Mononuclear cell (primary cell): ENCODE measurements around the gene WWOX. TPM values are rescaled to one million over a fixed set of nuclear protein-coding genes. Genes with fewer than 3 reads are reported as not detected.

ENCODE experiments used
- H3K27me3 ChIP-seq: 2 replicates; pipeline ENCODE4 v1.6.0; 2011; ENCODE audit warnings: low read length, control low read depth; ENCODE audit not compliant: insufficient read depth
- H3K4me1 ChIP-seq: 2 replicates; pipeline ENCODE4 v1.5.1; 2011; ENCODE audit warnings: mild to moderate bottlenecking, low read length, control low read depth; ENCODE audit not compliant: insufficient read depth
- H3K4me3 ChIP-seq: 2 replicates; pipeline ENCODE4 v1.5.1; 2011; ENCODE audit warnings: mild to moderate bottlenecking, low read length, moderate library complexity
- H3K9me3 ChIP-seq: 2 replicates; pipeline ENCODE4 v1.5.1; 2011; ENCODE audit warnings: low read depth, mild to moderate bottlenecking, control low read depth, low read length
- total RNA-seq: library from RNA; depleted of rRNA; stranded (reverse); fragments of >200 nt; gene quantifications from one replicate; pipeline ENCODE4 v1.2.3, GENCODE V29; 2012

WWOX gene
- total RNA-seq, 1 donor: 22.7 TPM

DNA sequence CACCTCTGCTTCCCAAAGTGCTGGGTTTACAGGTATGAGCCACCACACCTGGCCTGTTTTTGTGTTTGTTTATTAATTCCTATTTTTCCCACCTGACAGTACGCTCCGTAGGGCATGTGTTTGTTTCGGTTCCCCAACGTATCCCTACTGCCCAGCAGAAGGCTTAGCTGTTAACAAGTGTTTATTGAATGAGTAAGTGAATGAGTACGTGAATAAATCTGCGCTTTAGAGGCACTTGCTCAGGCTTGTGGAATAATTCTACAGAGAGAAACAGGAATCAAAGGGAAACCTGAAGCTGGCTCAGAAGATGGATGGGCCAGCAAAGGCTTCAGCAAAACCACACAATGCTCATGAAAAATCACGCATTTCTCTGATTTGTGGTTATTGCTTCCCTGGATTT, 853.2 kb downstream of the WWOX start:
- Histone ChIP-seq H3K9me3 (no peaks in the 10 kb centered on the region), H3K4me1 (no peaks in the 10 kb centered on the region), H3K27me3 (no peaks in the 10 kb centered on the region), H3K4me3 (no peak overlapping the region)

DNA sequence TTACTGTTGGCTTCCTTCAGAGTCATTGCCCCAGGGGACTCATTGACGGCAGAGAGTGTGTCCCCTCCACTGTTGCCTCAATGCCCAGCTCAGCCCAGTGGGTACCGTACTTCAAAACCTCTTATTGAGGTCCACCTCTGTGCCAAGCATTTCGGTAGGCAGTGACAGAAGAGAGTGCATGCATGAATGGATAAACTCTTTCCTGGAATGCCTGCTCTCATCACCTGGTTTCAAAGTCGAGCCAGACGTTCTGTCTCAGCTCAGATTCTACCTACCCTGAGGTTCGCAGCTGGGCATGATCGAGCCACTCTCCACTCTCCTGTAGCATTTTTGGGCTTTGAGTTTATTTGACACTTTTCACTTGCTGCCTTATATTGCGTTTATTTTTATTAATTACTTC, 854.1 kb downstream of the WWOX start:
- Histone ChIP-seq H3K27me3 (no peaks in the 10 kb centered on the region), H3K4me3 (no peak overlapping the region), H3K4me1 (no peaks in the 10 kb centered on the region), H3K9me3 (no peaks in the 10 kb centered on the region)

DNA sequence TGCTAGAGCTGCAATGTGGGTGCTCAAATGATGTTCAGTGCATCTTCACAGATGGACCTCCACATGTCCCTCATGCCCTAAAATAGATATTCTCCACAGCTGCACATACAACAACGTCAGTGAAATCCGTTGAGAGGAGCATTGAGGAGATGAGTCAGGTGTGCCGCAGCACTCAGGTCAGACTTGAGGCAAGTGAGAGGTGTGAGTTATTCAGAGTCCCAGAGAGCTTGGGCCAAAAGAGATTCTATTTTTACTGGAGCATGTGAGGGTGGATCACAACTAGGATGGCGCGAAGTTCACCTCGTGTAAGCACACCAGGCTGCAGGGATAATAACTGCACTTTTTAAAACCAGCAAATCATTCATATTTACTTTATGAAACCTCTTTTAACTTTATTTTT, 855.8 kb downstream of the WWOX start:
- Histone ChIP-seq H3K4me3 (no peak overlapping the region), H3K4me1 (no peaks in the 10 kb centered on the region), H3K9me3 (no peaks in the 10 kb centered on the region), H3K27me3 (no peaks in the 10 kb centered on the region)

DNA sequence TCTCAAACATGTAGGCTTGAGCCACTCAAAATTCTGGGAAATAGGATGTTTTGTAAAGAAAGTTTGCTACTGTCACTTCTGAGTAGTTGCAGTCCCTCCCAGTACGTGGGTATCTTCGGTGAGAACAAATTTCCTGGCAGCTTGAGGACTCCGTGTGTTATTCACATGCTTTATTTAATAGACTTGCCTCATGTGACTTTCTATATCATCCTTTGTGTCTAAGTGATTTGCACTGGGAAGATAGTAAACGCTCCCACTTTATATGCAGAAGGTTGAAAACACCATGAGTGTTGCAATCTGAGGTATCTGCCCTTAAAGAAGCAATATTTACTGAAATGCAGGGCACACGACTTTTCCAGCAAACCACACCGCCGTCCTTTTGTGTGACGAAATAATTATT, 857.4 kb downstream of the WWOX start:
- H3K9me3 ChIP-seq: no peaks in the 10 kb centered on the region
- H3K27me3 ChIP-seq: no peaks in the 10 kb centered on the region
- peaks cover 2% of the 10 kb centered on the region for H3K4me1 ChIP-seq
- no peak overlapping the region for H3K4me3 ChIP-seq

DNA sequence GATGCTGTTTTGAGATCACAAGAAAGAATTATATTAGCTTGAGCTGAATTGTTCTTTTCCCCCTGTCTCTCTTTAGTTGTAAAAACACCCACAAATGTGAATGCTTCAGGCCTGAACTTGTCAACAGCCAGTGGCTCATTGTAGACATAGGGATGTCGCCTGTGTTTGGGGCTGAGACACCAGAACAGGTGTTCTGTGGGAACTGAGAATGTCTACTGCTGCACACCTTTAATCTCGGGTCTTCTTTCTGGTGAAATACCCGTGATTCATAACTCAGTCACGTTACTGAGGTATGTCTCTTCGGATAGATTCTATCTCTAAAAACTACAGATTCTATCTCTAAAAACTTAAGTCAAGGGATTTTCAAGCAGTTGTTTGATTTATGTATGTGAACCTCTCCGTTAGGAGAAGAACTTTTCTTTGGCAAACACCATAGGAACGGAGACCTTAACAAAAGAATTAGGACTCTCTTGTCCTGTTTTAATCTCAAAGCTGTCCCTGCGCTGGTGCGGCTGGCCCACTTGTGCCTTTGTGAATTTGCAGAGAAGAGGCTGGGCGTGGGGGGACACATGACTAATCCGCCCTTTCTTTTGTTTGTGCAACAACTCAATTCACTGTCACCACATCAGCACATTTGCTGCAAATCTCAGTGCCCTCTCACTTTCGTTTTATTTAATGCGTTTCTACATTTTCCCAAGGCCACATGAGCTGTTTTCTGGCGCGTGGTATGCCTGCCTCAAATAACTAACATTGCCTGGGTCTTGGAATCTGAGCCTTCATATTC, 858.1 kb downstream of the WWOX start:
- H3K27me3 ChIP-seq: no peaks in the 10 kb centered on the region
- peaks cover 6% of the 10 kb centered on the region for H3K4me1 ChIP-seq
- no peak overlapping the region for H3K4me3 ChIP-seq
- H3K9me3 ChIP-seq: no peaks in the 10 kb centered on the region

DNA sequence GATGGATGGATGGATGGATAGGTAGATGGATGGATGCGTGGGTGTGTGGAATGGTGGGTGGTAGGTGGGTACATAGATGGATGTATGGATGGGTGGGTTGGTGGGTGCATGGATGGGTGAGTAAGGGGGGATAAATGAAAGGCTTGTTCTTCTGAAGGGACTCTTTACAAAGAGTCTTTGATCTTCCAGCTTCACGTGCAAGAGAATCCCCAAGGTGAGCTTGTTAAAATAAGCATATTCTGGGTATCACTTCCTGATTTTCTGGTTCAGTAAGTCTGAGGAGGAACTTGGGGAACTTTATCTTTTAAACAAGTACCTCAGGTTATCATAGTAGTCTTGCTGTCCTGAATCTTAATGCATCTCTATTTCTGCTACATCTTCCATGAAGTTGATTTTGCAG, 862.0 kb downstream of the WWOX start:
- Histone ChIP-seq H3K4me1 (peaks cover 6% of the 10 kb centered on the region), H3K9me3 (no peaks in the 10 kb centered on the region), H3K27me3 (no peaks in the 10 kb centered on the region), H3K4me3 (no peak overlapping the region)

DNA sequence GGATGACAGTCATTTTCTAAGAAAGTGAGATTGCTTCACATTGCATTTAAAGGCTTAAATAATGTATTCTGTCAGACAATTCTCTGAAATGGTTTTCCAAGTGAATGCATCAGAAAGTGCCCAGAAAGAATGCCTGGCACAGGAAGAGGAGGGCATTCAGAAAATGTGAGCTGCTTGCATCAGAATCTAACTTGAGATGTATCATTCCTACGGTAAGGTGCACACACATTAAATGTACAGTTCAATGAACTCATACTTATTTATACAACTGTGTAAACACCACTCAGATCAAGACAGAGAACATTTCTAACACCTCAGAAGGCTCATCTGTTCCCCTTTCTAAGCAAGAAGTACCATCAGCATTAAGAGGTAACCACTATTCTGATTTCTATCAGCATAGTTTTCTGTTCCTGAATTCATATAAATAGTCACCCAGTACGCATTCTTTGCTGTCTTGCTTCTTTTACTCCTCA, 863.0 kb downstream of the WWOX start:
- H3K9me3 ChIP-seq: no peaks in the 10 kb centered on the region
- peaks cover 6% of the 10 kb centered on the region for H3K4me1 ChIP-seq
- H3K4me3 ChIP-seq: no peak overlapping the region
- no peaks in the 10 kb centered on the region for H3K27me3 ChIP-seq

DNA sequence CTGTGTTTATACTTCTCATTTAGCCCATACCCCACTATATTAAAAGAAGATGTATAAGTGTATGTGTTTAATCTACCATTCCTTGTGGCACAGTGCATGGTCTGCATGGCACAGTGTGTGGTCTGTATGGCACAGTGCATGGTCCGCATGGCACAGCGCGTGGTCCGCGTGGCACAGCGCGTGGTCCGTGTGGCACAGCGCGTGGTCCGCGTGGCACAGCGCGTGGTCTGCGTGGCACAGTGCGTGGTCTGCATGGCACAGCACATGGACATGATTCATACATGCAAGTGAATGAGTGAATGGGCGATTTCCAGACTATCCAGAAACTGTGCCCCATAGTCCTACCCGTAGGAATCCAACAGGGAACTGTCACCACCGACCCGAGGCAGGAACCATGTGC, 868.5 kb downstream of the WWOX start:
- Histone ChIP-seq H3K27me3 (no peaks in the 10 kb centered on the region), H3K4me1 (no peaks in the 10 kb centered on the region), H3K9me3 (no peaks in the 10 kb centered on the region), H3K4me3 (no peak overlapping the region)

DNA sequence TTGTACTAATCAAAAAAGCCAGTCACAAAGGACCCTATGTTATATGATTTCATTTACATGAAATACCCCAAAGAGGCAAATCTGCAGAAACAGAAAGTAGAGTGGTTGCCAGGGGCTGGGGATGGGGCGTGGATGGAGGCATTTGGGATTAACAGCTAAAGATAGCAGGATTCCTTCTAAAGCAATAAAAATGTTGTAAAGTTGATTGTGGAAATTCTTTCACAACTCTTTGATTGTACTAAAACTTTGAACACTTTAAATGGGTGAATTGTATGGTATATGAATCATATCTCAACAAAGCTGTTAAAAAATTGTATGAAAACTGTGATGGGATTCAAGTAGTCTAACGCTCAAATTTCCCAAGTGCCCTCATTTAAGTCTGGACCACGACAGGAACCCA, 870.3 kb downstream of the WWOX start:
- no peaks in the 10 kb centered on the region for H3K27me3 ChIP-seq
- H3K9me3 ChIP-seq: no peaks in the 10 kb centered on the region
- no peaks in the 10 kb centered on the region for H3K4me1 ChIP-seq
- H3K4me3 ChIP-seq: no peak overlapping the region

DNA sequence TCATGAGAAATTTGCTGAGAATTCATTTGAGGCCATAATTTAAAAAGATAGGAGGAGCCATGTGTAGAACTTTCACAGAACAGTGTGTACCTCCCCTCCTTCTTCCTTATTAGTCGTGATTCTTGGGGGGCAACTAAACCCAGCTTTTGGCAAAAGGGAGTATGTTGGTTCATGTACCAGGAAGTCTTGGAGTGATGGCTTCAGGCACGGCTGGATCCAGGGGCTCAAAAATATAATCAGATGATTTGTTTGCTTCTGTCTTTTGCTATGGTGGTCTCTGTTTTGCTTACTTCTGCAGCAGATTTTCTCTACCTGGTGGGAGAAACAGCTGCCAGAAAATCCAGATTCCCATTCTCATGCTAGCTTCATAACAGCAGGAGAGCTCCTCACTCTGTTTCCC, 871.2 kb downstream of the WWOX start:
- Histone ChIP-seq H3K27me3 (no peaks in the 10 kb centered on the region), H3K4me1 (no peaks in the 10 kb centered on the region), H3K9me3 (no peaks in the 10 kb centered on the region), H3K4me3 (no peak overlapping the region)

DNA sequence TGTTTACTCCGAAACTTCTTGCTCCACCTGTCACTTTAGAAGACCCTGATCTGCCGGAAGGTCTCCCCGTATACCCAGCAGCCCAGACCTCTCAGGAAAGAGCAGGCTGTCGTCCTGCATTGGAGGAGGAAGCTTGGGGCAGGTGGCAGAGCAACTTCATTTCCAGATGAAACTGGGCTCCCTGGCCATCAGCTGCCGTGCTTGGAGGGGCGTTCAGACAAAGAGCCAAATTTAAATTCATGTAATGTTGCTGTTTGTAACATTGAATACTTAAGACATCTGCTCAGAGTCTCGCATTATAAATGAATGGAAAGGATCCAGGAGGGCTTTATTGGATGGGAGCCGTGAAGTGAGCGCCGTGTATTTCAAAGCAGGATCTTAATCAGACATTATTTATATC, 872.6 kb downstream of the WWOX start:
- Histone ChIP-seq H3K27me3 (no peaks in the 10 kb centered on the region), H3K4me1 (no peaks in the 10 kb centered on the region), H3K9me3 (no peaks in the 10 kb centered on the region)

DNA sequence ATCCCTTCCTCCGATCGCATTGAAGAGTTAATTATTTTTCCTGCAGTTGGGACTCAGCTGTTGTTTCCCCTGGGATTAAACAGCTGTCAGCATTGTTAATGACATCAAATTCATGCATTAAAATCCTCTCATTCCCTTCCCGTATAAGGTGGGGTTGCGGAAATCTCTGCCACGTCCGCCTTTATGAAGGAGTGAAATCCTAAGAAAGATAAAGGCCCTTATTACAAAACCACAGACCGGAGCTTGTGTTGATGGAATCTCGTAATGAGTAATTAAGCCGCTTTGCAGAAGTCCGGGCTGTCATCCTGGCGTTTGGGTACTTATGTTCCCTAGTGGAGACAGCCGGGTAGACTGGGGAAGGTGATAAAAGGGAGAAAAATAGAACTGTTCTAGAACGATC, 873.5 kb downstream of the WWOX start:
- H3K4me1 ChIP-seq: no peaks in the 10 kb centered on the region

More for the DNA sequence above, 872.6 kb downstream of the WWOX start:
- no peak overlapping the region for H3K4me3 ChIP-seq

DNA sequence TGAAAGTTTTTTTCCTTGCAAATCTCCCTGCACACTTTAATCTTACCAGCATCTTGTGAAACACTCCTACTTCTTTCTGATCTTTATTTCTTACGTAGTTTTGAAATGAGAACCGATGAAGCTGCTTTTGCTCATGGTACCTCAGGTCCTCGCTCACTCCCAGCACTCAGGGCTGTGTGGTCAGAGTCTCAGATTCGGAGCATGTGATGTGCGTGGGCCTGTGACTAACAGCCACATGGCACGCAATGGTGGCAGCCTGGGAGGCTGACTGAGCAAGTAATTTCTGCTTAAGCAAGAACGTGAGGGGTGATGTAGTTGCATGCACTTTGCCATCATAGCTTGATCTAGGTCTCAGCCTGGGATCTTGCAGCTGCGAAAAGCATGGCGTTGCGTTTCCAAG, 876.8 kb downstream of the WWOX start:
- H3K4me1 ChIP-seq: no peaks in the 10 kb centered on the region
- H3K4me3 ChIP-seq: no peak overlapping the region
- no peaks in the 10 kb centered on the region for H3K9me3 ChIP-seq
- H3K27me3 ChIP-seq: no peaks in the 10 kb centered on the region

More for the DNA sequence above, 873.5 kb downstream of the WWOX start:
- no peak overlapping the region for H3K4me3 ChIP-seq
- no peaks in the 10 kb centered on the region for H3K27me3 ChIP-seq
- H3K9me3 ChIP-seq: no peaks in the 10 kb centered on the region

DNA sequence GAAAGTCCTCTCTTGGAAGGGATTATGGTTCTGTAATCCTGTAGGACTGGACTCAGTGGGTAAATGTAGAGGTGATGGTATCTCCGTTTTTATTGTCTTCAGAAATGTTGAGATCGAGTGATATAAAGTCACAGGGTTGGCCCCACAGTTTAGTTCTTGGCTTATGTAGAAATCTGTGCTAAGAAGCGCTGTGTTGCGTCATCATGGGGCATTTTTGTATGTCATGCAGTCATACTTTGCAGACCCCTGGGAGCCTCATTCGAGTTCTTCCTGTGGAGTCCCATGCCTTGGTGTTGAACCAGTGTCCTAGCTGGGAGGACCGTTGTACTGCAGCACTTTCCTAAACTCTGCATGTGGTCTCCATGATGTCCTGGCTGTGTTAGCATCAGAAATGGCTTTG, 881.4 kb downstream of the WWOX start:
- Histone ChIP-seq H3K4me1 (no peaks in the 10 kb centered on the region), H3K4me3 (no peak overlapping the region), H3K9me3 (no peaks in the 10 kb centered on the region), H3K27me3 (no peaks in the 10 kb centered on the region)

DNA sequence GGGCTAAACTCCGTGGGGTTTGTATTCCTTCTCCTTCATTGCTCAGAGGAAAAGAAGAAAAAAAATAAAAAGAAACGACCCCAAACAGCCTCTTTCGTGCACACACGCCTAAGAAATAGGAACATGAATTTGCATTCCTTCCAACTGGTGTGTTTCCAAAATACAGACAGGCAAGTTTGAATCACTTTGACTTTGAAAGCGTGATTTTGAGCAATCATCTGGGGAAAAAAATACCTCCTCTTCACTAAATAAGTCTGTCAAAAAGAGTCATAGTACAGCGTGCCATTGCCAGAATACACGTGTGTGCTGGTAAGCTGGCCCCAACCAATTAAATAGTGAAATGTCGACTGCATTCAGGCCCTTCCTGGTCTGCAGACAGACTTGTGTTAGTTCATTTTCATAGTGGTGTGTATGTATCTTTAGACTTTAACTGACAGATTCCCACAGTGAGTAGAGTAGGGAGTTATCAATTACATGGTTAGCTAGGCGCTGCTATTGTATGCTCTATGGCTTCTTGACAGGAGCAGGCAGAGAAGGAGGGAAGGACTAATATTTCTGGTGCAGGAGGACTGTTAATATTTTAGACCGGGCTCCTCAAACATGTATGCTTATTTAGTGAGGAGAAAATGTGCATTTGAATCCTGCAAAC, 882.8 kb downstream of the WWOX start:
- Histone ChIP-seq H3K9me3 (no peaks in the 10 kb centered on the region), H3K4me1 (no peaks in the 10 kb centered on the region), H3K27me3 (no peaks in the 10 kb centered on the region), H3K4me3 (no peak overlapping the region)

DNA sequence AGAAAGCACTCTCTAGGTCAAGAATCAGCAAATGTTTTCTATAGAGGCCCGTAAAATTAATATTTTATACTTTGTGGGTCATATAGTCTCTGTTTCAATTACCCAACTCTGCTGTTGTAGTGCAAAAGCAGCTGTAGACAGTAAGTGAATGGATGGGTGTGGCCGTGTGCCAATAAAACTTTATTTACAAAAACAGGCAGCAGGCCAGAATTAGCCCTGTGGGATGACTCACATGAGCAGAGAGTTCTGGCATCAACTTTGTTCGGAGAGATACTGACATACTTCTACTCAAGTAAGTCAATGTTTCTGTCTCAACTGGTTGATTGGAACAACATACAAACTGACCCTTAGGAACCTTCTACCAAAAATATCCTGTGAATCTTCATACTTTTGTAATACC, 884.9 kb downstream of the WWOX start:
- H3K27me3 ChIP-seq: no peaks in the 10 kb centered on the region
- H3K9me3 ChIP-seq: no peaks in the 10 kb centered on the region
- no peak overlapping the region for H3K4me3 ChIP-seq
- H3K4me1 ChIP-seq: no peaks in the 10 kb centered on the region
